OCI-LY1 (cell line): ENCODE measurements around the gene TENM4.

ENCODE experiments used
- H2AFZ ChIP-seq: fragments of 200-600 bp; sonication (generic), shearing (Covaris generic); 2 replicates; pipeline ENCODE4 v1.6.0; 2014; ENCODE audit warnings: antibody characterized with exemption, mild to moderate bottlenecking, low read length
- H3F3A ChIP-seq: fragments of 200-600 bp; sonication (generic), shearing (Covaris generic); 2 replicates; pipeline ENCODE4 v1.6.0; 2014; ENCODE audit warnings: mild to moderate bottlenecking, antibody characterized with exemption, low read length, moderate library complexity; ENCODE audit not compliant: insufficient read depth
- H3K27ac ChIP-seq: fragments of 200-600 bp; sonication (generic); 2 replicates; pipeline ENCODE4 v1.5.1; 2014; ENCODE audit warnings: low read length, mixed run types, mild to moderate bottlenecking, low read depth; ENCODE audit not compliant: poor library complexity, severe bottlenecking
- H3K27me3 ChIP-seq: fragments of 200-600 bp; sonication (generic); 2 replicates; pipeline ENCODE4 v1.6.0; 2014; ENCODE audit warnings: antibody characterized with exemption, mild to moderate bottlenecking, low read length, moderate library complexity; ENCODE audit not compliant: insufficient read depth
- H3K36me3 ChIP-seq: fragments of 200-600 bp; sonication (generic); 2 replicates; pipeline ENCODE4 v1.6.1; 2014; ENCODE audit warnings: mild to moderate bottlenecking, antibody characterized with exemption, low read length, moderate library complexity, mixed read lengths; ENCODE audit not compliant: insufficient read depth
- H3K4me1 ChIP-seq: fragments of 200-600 bp; sonication (generic); 2 replicates; pipeline ENCODE4 v1.5.1; 2014; ENCODE audit warnings: mild to moderate bottlenecking, low read length, moderate library complexity; ENCODE audit not compliant: insufficient read depth, severe bottlenecking
- H3K4me2 ChIP-seq: fragments of 200-600 bp; sonication (generic), shearing (Covaris generic); 2 replicates; pipeline ENCODE4 v1.6.1; 2014; ENCODE audit warnings: low read length
- H3K4me3 ChIP-seq: fragments of 200-600 bp; sonication (generic); 2 replicates; pipeline ENCODE4 v1.5.1; 2014; ENCODE audit warnings: low read length, low read depth, mild to moderate bottlenecking, mixed read lengths; ENCODE audit not compliant: poor library complexity, severe bottlenecking
- H3K79me2 ChIP-seq: fragments of 200-600 bp; shearing (Covaris generic); 2 replicates; pipeline ENCODE4 v1.6.1; 2016; ENCODE audit warnings: mixed run types, low read length, mixed read lengths; ENCODE audit not compliant: insufficient read depth
- H3K9ac ChIP-seq: fragments of 200-600 bp; sonication (generic), shearing (Covaris generic); 2 replicates; pipeline ENCODE4 v1.6.1; 2014; ENCODE audit warnings: mild to moderate bottlenecking, low read length, mixed read lengths
- H3K9me2 ChIP-seq: fragments of 200-600 bp; sonication (generic), shearing (Covaris generic); 2 replicates; pipeline ENCODE4 v1.6.1; 2014; ENCODE audit warnings: low read depth, mild to moderate bottlenecking, low read length, mixed read lengths
- H3K9me3 ChIP-seq: fragments of 200-600 bp; shearing (Covaris generic); 2 replicates; pipeline ENCODE4 v1.6.1; 2014; ENCODE audit warnings: low read length, mixed read lengths
- H4K20me1 ChIP-seq: fragments of 200-600 bp; sonication (generic), shearing (Covaris generic); 2 replicates; pipeline ENCODE4 v1.6.0; 2016; ENCODE audit warnings: mild to moderate bottlenecking, low read length; ENCODE audit not compliant: insufficient read depth
- EZH2 ChIP-seq: fragments of 200-600 bp; sonication (generic), shearing (Covaris generic); IDR thresholded peaks from 2 replicates; pipeline ENCODE4 v1.8.0; 2017; ENCODE audit warnings: borderline replicate concordance, mixed run types, mild to moderate bottlenecking, antibody characterized with exemption, low read length, moderate library complexity, mixed read lengths
- TF ChIP-seq, protein P1 (sequence below): fragments of 200-600 bp; sonication (generic), shearing (Covaris generic); IDR thresholded peaks from 2 replicates; pipeline ENCODE4 v1.5.1; 2017; ENCODE audit warnings: mild to moderate bottlenecking, antibody characterized with exemption, low read length, moderate library complexity, mixed read lengths

The TENM4 gene

DNA sequence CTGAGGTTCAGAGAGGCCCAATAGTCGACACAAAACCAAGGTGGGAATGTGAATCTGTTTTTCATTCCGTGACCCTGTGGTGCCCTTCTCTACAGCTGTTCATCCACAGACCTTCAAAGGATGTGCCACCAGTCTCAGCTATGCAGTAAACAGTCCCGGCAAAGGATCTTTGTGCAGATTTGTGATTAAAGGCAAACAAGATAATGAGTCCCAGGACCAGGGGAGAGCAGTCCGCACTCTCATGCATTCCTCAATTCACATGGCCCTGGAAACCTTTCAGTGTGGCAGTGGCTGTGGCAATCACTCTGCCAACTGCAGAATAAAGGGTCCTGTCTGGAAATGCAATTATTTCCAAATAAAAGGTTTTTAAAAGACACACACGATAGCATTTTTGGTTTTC, 418.6 kb downstream of the TENM4 start:
- Histone ChIP-seq H3K4me1 (no peaks in the 10 kb centered on the region), H3K36me3 (no peaks in the 10 kb centered on the region), H3K27ac (no peak overlapping the region), H3K79me2 (no peaks in the 10 kb centered on the region), H3K4me2 (no peak overlapping the region), H3K9me2 (no peaks in the 10 kb centered on the region), H3K27me3 (no peaks in the 10 kb centered on the region), H3K4me3 (no peak overlapping the region), H3F3A (no peaks in the 10 kb centered on the region), H4K20me1 (no peaks in the 10 kb centered on the region), H3K9ac (no peak overlapping the region), H2AFZ (no peak overlapping the region), H3K9me3 (no peaks in the 10 kb centered on the region)
- TF ChIP-seq, protein P1, sequence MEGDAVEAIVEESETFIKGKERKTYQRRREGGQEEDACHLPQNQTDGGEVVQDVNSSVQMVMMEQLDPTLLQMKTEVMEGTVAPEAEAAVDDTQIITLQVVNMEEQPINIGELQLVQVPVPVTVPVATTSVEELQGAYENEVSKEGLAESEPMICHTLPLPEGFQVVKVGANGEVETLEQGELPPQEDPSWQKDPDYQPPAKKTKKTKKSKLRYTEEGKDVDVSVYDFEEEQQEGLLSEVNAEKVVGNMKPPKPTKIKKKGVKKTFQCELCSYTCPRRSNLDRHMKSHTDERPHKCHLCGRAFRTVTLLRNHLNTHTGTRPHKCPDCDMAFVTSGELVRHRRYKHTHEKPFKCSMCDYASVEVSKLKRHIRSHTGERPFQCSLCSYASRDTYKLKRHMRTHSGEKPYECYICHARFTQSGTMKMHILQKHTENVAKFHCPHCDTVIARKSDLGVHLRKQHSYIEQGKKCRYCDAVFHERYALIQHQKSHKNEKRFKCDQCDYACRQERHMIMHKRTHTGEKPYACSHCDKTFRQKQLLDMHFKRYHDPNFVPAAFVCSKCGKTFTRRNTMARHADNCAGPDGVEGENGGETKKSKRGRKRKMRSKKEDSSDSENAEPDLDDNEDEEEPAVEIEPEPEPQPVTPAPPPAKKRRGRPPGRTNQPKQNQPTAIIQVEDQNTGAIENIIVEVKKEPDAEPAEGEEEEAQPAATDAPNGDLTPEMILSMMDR: no peak
- TF ChIP-seq EZH2: no peak

DNA sequence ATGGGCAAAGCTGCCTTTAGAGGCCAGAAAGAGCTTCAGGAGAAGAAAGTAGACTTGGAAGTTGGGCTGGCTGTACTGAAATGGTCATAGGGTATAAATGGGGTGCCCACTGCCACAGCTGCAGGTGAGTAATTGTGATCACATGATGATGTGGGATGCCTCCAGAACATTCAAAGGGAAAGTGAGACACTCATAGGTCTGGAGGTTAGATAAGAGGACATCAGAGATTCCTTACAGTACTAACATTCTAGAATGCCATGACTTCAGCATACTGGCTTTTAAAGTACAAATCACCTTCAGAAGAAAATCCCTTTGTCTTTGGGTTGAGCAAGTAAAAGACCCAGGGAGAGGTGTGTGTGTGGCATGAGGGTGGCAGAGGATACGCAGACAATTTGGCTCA, 419.2 kb downstream of the TENM4 start:
- H3K79me2 ChIP-seq: no peaks in the 10 kb centered on the region
- no peaks in the 10 kb centered on the region for H3F3A ChIP-seq
- H3K27ac ChIP-seq: no peak overlapping the region
- TF ChIP-seq, protein P1: no peak
- no peak for TF ChIP-seq EZH2
- H3K9ac ChIP-seq: no peak overlapping the region
- H3K9me2 ChIP-seq: no peaks in the 10 kb centered on the region
- H3K27me3 ChIP-seq: no peaks in the 10 kb centered on the region
- no peaks in the 10 kb centered on the region for H4K20me1 ChIP-seq
- H2AFZ ChIP-seq: no peak overlapping the region
- H3K9me3 ChIP-seq: no peaks in the 10 kb centered on the region
- no peaks in the 10 kb centered on the region for H3K36me3 ChIP-seq
- H3K4me2 ChIP-seq: no peak overlapping the region
- no peak overlapping the region for H3K4me3 ChIP-seq
- no peaks in the 10 kb centered on the region for H3K4me1 ChIP-seq

DNA sequence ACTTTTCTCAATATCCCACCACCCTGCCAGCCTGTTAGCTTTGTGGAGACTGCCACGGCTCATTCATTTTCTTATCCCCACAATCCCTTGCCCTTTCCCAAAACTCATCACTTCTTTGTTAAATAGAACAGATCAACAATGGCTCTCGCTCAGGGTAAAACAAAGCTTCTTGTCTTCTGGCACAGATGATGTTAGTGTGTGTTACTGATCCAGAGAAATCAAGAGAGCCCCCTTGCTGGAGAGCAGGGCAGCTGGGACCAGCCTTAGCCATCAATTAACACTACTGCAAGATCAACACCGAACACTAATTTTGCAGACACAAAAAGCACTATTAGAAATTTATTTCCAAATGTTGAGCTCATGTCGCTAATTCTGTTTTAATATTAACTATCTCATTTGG, 420.9 kb downstream of the TENM4 start:
- no peaks in the 10 kb centered on the region for H3K9me3 ChIP-seq
- H3K27me3 ChIP-seq: no peaks in the 10 kb centered on the region
- no peak for TF ChIP-seq EZH2
- TF ChIP-seq, protein P1: no peak
- no peaks in the 10 kb centered on the region for H3F3A ChIP-seq
- H3K36me3 ChIP-seq: no peaks in the 10 kb centered on the region
- no peak overlapping the region for H3K9ac ChIP-seq
- H3K27ac ChIP-seq: no peak overlapping the region
- no peak overlapping the region for H3K4me2 ChIP-seq
- no peaks in the 10 kb centered on the region for H3K9me2 ChIP-seq
- H3K4me1 ChIP-seq: no peaks in the 10 kb centered on the region
- no peak overlapping the region for H2AFZ ChIP-seq
- H3K4me3 ChIP-seq: no peak overlapping the region
- H3K79me2 ChIP-seq: no peaks in the 10 kb centered on the region
- no peaks in the 10 kb centered on the region for H4K20me1 ChIP-seq
